Mesodermal cell (in vitro differentiated cells): ENCODE results near the gene NDUFAF2.
"Not testable (repeated sequence)": the region's sequence is repeated elsewhere in the genome, so short reads cannot be mapped to it uniquely, and the experiment has no call there.

Experiments
- H3K27ac ChIP-seq: 2 replicates; pipeline ENCODE4 v1.7.0; 2013; ENCODE audit warnings: mild to moderate bottlenecking, low read depth, low read length, moderate library complexity; ENCODE audit not compliant: severe bottlenecking
- H3K36me3 ChIP-seq: 2 replicates; pipeline ENCODE4 v1.7.1; 2013; ENCODE audit warnings: mild to moderate bottlenecking, low read length, moderate library complexity; ENCODE audit not compliant: control insufficient read depth, insufficient read depth
- H3K4me1 ChIP-seq: one replicate; pipeline ENCODE4 v1.7.1; 2013; ENCODE audit warnings: mild to moderate bottlenecking, low read length; ENCODE audit not compliant: insufficient read depth, control insufficient read depth, poor library complexity, severe bottlenecking
- H3K4me3 ChIP-seq: 2 replicates; pipeline ENCODE4 v1.7.0; 2013; ENCODE audit warnings: low read length, control low read depth, mild to moderate bottlenecking; ENCODE audit not compliant: insufficient read depth, poor library complexity, severe bottlenecking; ENCODE audit errors: extremely low read depth
- H3K9me3 ChIP-seq: 2 replicates; pipeline ENCODE4 v1.7.1; 2013; ENCODE audit warnings: mild to moderate bottlenecking, low read length, moderate library complexity; ENCODE audit not compliant: control insufficient read depth
- WGBS, 2 experiments: methylation state at CpG; one replicate each; pipeline ENCODE4 v1.1.5; 2013; ENCODE audit warnings: missing lambda C conversion rate in 2 of 2; ENCODE audit not compliant: insufficient coverage in 2 of 2; 5-methylcytosine and 5-hydroxymethylcytosine counted together

The NDUFAF2 gene

GRCh38 chr5:60958088-60958487, 13.1 kb downstream of the NDUFAF2 start:
- Histone ChIP-seq H3K4me1 (no peaks in the 10 kb centered on the region), H3K9me3 (peaks cover 5% of the 10 kb centered on the region), H3K4me3 (no peak overlapping the region), H3K27ac (no peak overlapping the region), H3K36me3 (no peaks in the 10 kb centered on the region)

GRCh38 chr5:60958712-60959111, 13.7 kb downstream of the NDUFAF2 start:
- no peak overlapping the region for H3K27ac ChIP-seq
- no CpG with 5 or more reads among the region's 2 CpGs for WGBS, 2 experiments

GRCh38 chr5:60959156-60959555, 14.2 kb downstream of the NDUFAF2 start:
- H3K4me3 ChIP-seq = no peak overlapping the region
- H3K4me1 ChIP-seq = no peaks in the 10 kb centered on the region
- no peaks in the 10 kb centered on the region for H3K36me3 ChIP-seq
- H3K9me3 ChIP-seq = peaks cover 5% of the 10 kb centered on the region
- no peak overlapping the region for H3K27ac ChIP-seq

More at GRCh38 chr5:60958712-60959111, 13.7 kb downstream of the NDUFAF2 start:
- Histone ChIP-seq H3K36me3 (no peaks in the 10 kb centered on the region), H3K9me3 (peaks cover 5% of the 10 kb centered on the region), H3K4me3 (no peak overlapping the region), H3K4me1 (no peaks in the 10 kb centered on the region)

GRCh38 chr5:60960591-60960990, 15.6 kb downstream of the NDUFAF2 start:
- Histone ChIP-seq H3K27ac (no peak overlapping the region), H3K9me3 (no peaks in the 10 kb centered on the region), H3K4me3 (no peak overlapping the region), H3K4me1 (no peaks in the 10 kb centered on the region), H3K36me3 (no peaks in the 10 kb centered on the region)
- WGBS, 2 experiments = no CpG with 5 or more reads among the region's 2 CpGs

GRCh38 chr5:60961685-60962084, 16.7 kb downstream of the NDUFAF2 start:
- Histone ChIP-seq H3K36me3 (no peaks in the 10 kb centered on the region), H3K9me3 (no peaks in the 10 kb centered on the region), H3K4me1 (no peaks in the 10 kb centered on the region), H3K4me3 (no peak overlapping the region), H3K27ac (no peak overlapping the region)
- WGBS, 2 experiments = no CpG with 5 or more reads among the region's 2 CpGs

- 80 to 88% methylated on average over 1 of the region's 3 CpGs for WGBS, 2 experiments
- no peak overlapping the region for H3K4me3 ChIP-seq
- H3K4me1 ChIP-seq = no peaks in the 10 kb centered on the region
- H3K9me3 ChIP-seq = no peaks in the 10 kb centered on the region
- no peaks in the 10 kb centered on the region for H3K36me3 ChIP-seq
- H3K27ac ChIP-seq = no peak overlapping the region
These were observed 27.2 kb downstream of the NDUFAF2 start for GRCh38 chr5:60972231-60972630.

GRCh38 chr5:60977956-60978737, 33.1 kb downstream of the NDUFAF2 start:
- Histone ChIP-seq H3K4me3 (no peak overlapping the region), H3K36me3 (no peaks in the 10 kb centered on the region), H3K4me1 (no peaks in the 10 kb centered on the region), H3K27ac (no peak overlapping the region), H3K9me3 (no peaks in the 10 kb centered on the region)
- 85 to 94% methylated on average over 7 of the region's 9 CpGs for WGBS, 2 experiments

- H3K4me3 ChIP-seq = no peak overlapping the region
- no peaks in the 10 kb centered on the region for H3K4me1 ChIP-seq
- 90% methylated on average over 1 of the region's 1 CpG; no CpG with 5 or more reads in 1 of the 2 experiments for WGBS, 2 experiments
- no peaks in the 10 kb centered on the region for H3K9me3 ChIP-seq
- no peak overlapping the region for H3K27ac ChIP-seq
- no peaks in the 10 kb centered on the region for H3K36me3 ChIP-seq
These were observed 34.0 kb downstream of the NDUFAF2 start for GRCh38 chr5:60978968-60979367.

- no peak overlapping the region for H3K27ac ChIP-seq
- H3K4me3 ChIP-seq = no peak overlapping the region
- no peaks in the 10 kb centered on the region for H3K9me3 ChIP-seq
- no peaks in the 10 kb centered on the region for H3K4me1 ChIP-seq
- no peaks in the 10 kb centered on the region for H3K36me3 ChIP-seq
- WGBS, 2 experiments = 80 to 100% methylated on average over 1 to 2 of the region's 2 CpGs
These were observed 35.5 kb downstream of the NDUFAF2 start for GRCh38 chr5:60980511-60980910.

GRCh38 chr5:60982127-60982526, 37.1 kb downstream of the NDUFAF2 start:
- H3K4me3 ChIP-seq, H3K27ac ChIP-seq, H3K36me3 ChIP-seq, H3K4me1 ChIP-seq, H3K9me3 ChIP-seq: not testable (repeated sequence)
- WGBS, 2 experiments = 100% methylated on average over 1 to 2 of the region's 3 CpGs

- peaks cover 17% of the 10 kb centered on the region for H3K9me3 ChIP-seq
- no peak overlapping the region for H3K27ac ChIP-seq
- H3K4me1 ChIP-seq = no peaks in the 10 kb centered on the region
- 100% methylated on average over 1 of the region's 4 CpGs; no CpG with 5 or more reads in 1 of the 2 experiments for WGBS, 2 experiments
- no peak overlapping the region for H3K4me3 ChIP-seq
- no peaks in the 10 kb centered on the region for H3K36me3 ChIP-seq
These were observed 44.8 kb downstream of the NDUFAF2 start for GRCh38 chr5:60989790-60990189.
